Fibroblast of skin of left biceps (primary cell): ENCODE results near the gene GLG1.
"Not testable (repeated sequence)": the region's sequence is repeated elsewhere in the genome, so short reads cannot be mapped to it uniquely, and the experiment has no call there.

ENCODE experiments used
- DNase-seq, 2 experiments: peaks; one replicate each; pipeline ENCODE4 v3.0.0-alpha.2; 2013; ENCODE audit warnings: low read depth in 2 of 2

The GLG1 gene

DNA sequence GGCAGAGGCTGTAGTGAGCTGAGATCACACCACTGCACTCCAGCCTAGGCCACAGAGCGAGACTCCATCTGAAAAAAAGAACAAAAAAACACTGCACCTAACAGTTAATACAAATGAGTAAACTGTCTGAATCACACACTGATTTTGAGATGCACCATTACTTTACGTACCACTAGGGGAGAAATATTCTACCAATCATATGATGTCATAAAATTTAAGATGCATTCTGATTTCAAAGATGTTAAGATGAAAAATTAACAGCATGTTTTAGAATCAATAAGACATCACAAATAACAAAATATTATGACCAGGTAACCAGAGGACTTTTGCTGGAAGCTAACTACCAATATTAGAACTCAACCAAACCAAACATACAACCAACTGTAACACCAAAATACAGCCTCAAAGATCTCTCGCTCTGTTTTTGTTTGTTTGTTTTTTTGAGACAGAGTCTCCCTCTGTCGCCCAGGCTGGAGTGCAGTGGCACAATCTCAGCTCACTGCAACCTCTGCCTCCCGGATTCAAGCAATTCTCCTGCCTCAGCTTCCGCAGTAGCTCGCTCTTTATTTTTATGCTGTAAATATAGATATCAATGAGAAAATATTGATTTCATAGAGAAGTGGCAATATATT is 31.6 kb downstream of the GLG1 start:
- DNase-seq: no peak

GRCh38 chr16:74574146-74574545 is 32.8 kb downstream of the GLG1 start:
- DNase-seq: no peak

DNA sequence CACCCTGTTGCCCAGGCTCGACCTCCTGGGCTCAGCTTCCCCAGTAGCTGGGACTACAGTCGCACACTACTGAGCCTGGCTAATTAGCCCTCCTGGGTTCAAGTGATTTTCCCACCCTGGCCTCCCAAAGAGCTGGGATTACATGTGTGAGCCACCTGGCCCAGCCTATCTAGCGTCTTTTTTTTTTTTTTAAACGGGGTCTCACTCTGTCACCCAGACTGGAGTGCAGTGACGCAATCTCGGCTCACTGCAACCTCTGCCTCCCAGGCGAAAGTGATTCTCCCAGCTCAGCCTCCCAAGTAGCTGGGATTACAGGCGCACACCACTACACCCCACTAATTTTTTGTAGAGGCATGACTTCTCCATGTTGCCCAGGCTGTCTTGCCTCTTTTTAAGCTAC is 33.3 kb downstream of the GLG1 start:
- DNase-seq: no peak

GRCh38 chr16:74570412-74571301 is 36.3 kb downstream of the GLG1 start:
- DNase-seq: no peak

GRCh38 chr16:74568961-74569631 is 37.8 kb downstream of the GLG1 start:
- no peak for DNase-seq

GRCh38 chr16:74567901-74568300 is 39.0 kb downstream of the GLG1 start:
- DNase-seq: no peak

DNA sequence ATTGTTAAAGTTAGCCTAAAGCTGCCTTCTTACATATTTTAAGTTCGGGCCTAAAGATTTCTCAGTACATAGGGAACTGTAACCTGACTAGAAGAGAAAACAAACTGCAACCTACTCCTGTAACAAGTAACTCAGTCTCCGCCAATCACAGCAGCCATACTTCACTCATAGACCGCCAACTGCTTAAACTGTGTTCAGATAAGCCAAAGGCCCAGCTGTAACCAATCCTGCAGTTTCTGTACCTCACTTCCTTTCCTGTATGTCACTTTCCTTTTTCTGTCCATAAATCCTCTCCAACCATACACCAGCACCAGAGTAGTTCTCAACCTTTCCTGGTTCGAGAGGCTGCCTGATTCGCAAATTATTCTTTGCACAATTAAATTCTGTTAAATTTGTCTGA is 41.5 kb downstream of the GLG1 start:
- no peak for DNase-seq

GRCh38 chr16:74564451-74564984 is 42.4 kb downstream of the GLG1 start:
- DNase-seq: no peak

GRCh38 chr16:74563828-74564263 is 43.1 kb downstream of the GLG1 start:
- DNase-seq: no peak

DNA sequence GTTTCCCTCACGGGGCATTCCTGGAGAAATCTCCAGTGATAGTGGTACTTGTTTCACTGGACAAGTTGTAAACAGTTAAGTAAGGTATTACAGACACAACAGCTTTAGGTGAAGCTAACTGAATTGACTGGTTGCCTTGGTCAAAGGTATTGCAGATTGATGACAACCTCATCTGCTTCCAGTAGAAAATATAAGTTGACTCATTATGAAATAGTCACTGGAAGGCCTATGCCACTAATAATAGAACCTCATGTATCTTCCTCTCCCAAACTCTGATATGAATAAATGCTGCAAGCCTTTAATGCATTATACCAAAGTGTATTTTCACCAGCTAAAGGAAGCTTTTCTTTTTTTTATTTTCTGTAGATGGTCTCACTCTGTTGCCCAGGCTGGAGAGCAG is 44.8 kb downstream of the GLG1 start:
- no peak for DNase-seq

DNA sequence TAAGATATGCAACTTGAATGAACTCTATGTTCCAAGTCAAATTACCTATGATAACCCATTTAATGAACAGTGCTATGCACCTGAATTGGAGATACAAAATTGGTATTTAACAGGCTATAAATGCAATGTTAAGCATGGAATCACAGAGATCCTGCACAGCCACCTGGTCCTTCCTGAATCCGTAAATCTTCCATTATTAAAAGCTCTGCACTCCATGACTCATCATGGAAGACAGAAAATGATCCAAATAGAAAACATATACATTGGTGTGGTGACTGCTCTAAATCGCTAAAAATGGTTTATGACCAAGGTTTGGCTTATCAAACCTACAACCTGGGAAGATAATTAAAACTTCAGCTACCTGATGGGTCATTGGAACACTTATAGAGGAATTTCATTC is 45.3 kb downstream of the GLG1 start:
- DNase-seq: no peak

DNA sequence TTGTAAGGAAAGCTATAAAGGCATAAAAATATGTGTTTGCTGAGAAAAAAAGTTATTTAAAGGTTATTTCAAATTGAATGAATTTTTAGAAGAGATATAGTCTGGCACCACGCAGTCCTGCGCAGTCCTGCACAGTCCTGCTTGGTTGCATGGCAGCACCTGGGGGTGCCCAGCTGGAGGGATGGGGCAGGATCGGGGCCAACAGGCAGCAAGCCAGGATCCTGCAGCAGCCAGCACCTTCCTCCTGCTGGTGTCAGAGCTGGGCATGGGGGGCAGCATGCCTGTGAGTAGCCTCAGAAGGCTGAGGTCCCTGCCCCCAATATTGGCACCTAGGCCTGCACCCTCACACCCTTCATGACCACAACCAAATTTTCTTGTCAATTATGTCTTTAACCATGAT is 46.0 kb downstream of the GLG1 start:
- DNase-seq: no peak

DNA sequence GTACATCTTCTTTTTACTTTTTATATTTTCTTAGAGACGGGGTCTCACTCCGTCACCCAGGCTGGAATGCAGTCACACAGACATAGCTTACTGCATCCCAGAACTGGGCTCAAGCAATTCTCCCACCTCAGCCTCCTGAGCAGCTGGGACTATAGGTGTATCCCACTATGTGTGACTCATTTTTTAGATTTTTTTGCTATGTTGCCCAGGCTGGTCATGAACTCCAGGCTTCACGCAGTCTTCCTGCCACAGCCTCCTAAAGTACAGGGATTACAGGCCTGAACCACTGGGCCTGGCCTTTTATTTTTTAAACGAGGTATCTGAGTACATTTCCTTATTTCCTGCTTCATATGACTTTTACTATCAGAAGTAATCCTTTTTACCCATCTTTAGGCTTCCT is 48.0 kb downstream of the GLG1 start:
- DNase-seq: no peak

- no peak for DNase-seq
Observed at GRCh38 chr16:74557275-74557674, 49.6 kb downstream of the GLG1 start.

- DNase-seq: no peak
Observed at GRCh38 chr16:74556375-74556922, 50.5 kb downstream of the GLG1 start.

- DNase-seq: not testable (repeated sequence)
Observed at GRCh38 chr16:74552357-74552756, 54.6 kb downstream of the GLG1 start.

DNA sequence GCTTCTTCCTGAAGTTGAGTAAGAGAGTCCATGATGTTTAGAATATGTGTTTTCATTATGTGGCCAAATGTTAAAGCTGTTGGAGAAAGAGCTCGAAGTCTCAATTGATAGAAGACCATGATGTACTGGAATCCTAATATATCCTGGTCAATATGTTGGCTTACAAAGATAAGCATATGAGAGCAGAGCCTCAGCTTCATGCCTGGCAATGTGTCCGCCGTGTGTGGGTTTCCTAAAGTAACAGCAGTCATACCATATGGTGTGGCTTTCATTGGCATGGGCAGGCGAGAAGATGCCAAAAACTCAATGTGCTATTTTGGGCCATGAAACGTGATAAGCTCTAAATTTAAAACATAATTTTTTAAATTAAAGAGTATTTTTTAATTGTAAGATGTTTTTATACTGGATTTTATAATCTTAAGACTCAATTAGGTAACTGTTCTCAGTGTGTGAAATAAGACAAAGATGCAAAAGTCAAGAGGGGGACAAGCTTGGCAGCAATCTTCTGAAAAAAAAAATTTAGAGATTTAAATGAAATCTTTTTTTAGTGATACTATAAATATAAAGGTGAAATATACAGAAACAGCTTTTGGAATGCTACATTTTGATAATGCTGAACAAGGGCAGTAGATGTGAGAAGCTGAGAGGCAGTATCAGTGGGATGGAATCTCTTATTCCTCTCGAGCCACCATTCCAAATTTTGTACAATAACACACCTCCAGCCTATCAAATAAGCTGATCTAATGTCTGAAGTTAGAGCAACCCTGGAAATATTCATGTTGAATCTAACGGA is 56.5 kb downstream of the GLG1 start:
- DNase-seq: not testable (repeated sequence)

GRCh38 chr16:74546112-74546511 is 60.8 kb downstream of the GLG1 start:
- not testable (repeated sequence) for DNase-seq

DNA sequence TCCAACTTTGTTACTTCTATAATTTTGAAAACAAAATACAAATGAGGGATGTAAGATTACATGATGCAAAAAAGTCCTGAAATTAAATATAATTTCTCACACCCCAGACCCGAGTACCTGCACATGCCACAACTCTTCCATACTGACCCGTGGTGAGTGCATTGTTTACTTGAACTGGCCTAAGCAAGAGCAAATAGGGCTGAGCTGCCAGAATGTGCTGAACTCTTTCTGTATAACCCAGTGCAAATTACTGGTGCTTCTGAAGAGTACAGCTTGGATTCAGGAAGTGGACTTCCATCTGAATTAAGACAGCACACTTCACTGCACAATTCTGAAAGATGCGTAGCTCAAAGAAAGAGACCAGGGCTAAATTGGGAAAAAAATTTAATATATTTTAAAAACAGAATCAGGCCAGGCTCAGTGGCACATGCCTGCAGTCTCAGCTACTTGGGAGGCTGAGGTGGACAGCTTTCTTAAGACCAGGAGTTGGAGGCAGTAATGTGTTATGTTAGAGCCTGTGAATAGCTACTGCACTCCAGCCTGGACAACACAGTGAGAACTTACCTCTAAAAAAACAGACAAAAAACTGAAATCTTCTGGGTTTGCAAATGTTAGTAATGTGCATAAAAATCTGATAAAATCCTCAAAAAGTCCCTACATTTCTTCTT is 63.9 kb downstream of the GLG1 start:
- not testable (repeated sequence) for DNase-seq

GRCh38 chr16:74540663-74541062 is 66.3 kb downstream of the GLG1 start:
- DNase-seq: not testable (repeated sequence)

DNA sequence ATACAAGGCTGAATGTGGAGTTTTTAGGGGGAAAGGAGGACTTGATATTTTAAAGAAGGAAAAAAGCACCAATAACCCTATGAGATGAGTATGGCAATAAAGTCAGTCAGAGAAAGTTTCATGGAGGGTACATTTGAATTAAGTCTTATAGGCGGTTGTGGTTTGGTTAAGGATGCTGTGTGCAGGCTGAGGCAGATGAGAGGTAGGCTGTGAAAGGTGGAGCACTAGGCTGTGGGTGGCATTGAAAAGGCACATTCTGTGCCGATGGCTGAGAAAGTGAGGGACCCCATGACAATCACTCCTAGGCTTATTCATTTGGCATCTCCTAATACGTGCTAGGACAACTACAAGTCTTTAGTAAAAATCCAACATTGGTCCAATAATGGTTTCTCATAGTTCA is 68.1 kb downstream of the GLG1 start:
- DNase-seq: not testable (repeated sequence)
